D721Med (cell line): ENCODE measurements around the gene THSD7B.

ENCODE experiments used
- DNase-seq: peaks from one replicate; pipeline ENCODE4 v3.0.0; 2011; ENCODE audit warnings: low spot score; ENCODE audit not compliant: insufficient read length
- FAIRE-seq: peaks from 2 replicates; lab custom pipeline; 2011; peaks lifted over from hg19 to GRCh38; lab: Jason Lieb, UNC
- CTCF ChIP-seq: IDR thresholded peaks from 2 replicates; pipeline ENCODE4 v1.5.1; 2012; ENCODE audit warnings: mild to moderate bottlenecking, control low read depth; ENCODE audit not compliant: insufficient read depth; ENCODE audit errors: missing control alignments

Gene THSD7B

GRCh38 chr2:136770384-136770783, 5.0 kb downstream of the THSD7B start:
- TF ChIP-seq CTCF: no peak
- DNase-seq: no peak
- FAIRE-seq: no peak

- no peak for DNase-seq
- no peak for TF ChIP-seq CTCF
- no peak for FAIRE-seq
Measured at GRCh38 chr2:136777391-136777790, 12.0 kb downstream of the THSD7B start.

DNA sequence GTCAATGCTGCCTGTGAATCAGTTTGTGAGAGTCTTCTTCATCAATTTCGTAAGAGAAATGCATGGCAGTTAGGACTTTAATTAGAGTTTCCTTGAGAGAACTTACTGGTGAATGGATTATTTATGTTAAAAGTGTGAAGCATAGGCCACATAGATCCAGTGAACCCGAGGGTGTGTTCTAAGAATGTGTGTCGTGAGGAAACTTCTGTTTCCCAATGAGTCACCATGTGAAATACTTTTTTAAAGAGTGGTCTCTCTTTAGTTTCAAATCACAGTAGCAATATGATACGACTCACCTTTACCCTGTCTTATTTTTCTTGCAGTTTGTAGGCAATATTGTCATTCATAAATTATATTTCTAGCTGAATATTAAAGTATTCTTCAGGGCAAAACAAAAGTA, 18.5 kb downstream of the THSD7B start:
- DNase-seq (no peak), FAIRE-seq (no peak)
- TF ChIP-seq CTCF: no peak

DNA sequence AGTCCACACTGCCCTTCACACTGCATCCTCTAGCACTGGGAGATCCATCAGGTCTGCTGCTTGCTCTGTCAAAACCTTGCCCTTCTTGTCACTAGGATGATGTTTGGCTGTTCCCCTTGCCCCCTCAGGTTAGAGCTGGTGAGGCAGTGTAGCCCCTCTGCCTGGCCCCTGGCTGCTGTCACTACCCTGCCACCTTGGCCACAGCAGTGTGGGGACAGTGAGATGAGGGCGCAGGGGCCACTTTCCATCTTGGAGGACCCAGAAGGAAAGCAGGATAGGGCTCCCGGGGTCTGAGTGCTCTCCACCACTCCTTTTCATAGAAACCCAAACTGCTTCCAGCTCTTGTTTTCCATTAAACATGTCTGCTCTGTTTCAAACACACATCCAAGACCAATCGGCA, 19.9 kb downstream of the THSD7B start:
- DNase-seq (no peak), FAIRE-seq (no peak)
- TF ChIP-seq CTCF: no peak

GRCh38 chr2:136787970-136788369, 22.6 kb downstream of the THSD7B start:
- no peak for FAIRE-seq

DNA sequence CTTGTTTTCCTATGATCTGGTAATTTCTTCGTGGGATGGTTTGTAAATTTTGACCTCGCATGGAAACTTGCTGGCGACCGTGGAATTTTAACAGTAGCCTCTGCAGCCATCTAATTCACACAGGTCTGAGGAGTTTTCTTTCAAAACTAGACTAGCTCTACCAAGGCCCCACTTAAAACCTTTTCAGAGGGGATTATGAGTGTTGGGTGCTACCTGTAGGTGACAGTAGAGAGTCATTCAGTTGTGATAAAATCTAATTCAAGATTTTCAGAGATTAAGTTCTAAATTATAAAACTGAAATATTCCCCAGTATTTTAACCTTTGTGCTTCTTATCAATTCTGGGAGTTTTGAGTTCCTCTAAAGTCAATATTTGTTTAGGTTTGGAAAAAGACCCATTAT, 31.0 kb downstream of the THSD7B start:
- no peak for TF ChIP-seq CTCF
- FAIRE-seq: no peak
- DNase-seq: no peak

More at GRCh38 chr2:136787970-136788369, 22.6 kb downstream of the THSD7B start:
- DNase-seq: no peak
- no peak for TF ChIP-seq CTCF

DNA sequence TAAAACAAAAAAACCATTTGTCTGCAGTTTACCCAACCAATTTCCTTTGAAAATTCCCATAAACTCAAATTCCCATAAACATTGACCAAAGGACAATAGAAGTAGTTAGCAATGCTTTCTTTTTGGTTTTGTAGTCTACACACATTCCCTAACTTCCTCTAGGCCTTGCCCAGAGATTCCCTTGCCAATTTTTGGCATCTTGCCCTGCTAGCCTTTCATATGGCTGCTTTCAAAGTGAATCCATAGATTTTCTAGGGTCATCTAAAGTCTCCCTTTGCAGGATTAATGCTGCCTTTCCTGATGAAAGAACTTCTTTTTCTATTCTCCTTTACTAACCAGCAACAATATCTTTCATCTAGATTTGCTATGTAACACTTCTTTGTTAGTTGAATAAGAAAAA, 33.4 kb downstream of the THSD7B start:
- no peak for DNase-seq
- TF ChIP-seq CTCF: no peak
- FAIRE-seq: no peak
